HG03442 (cell line): ENCODE measurements around the gene F12.
"Not testable (repeated sequence)": the region's sequence is repeated elsewhere in the genome, so short reads cannot be mapped to it uniquely, and the experiment has no call there.

Experiments used
- ATAC-seq: cut with Tn5 transposase; IDR thresholded peaks from one replicate; pipeline ENCODE4 v1.9.1; 2021; ENCODE audit warnings: mild to moderate bottlenecking, moderate library complexity; ENCODE audit not compliant: unreplicated experiment

F12 gene

DNA sequence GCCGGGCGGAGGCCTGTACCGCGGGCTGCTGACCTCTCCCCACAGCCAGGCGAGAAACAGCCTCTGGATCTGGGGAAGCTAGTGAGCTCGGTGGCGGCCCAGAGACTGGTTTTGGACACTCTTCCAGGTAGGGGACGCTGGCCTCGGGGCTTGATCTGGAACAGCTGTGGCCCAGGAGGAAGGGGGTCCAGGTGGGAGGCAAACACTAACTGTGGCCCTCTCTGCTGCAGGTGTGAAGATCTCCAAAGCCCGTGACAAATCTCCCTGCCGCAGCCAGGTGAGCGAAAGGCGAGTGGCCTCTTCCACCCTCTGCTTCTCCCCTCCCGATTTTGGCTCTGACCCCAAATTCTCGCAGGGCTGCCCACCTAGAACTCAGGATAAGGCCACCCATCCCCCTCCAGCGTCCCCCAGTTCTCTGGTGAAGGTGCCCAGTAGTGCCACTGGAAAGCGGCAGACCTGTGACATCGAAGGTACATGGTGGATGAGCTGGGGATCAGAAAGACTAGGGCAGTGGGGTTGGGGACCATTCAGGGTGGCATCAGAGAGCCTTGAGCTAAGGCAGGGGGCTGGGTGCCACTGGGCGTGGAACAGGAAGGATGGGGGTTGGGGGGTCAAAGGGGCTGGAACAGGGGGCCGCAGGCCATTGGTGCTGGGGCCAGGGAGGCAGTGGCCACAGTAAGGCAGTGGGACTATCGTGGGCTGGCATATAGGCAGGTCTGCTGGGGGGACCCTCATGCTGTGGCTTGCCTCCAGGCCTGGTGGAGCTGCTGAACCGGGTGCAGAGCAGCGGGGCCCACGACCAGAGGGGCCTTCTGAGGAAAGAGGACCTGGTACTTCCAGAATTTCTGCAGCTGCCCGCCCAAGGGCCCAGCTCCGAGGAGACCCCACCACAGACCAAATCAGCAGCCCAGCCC is 38.0 kb downstream of the F12 start:
- no peak for ATAC-seq

DNA sequence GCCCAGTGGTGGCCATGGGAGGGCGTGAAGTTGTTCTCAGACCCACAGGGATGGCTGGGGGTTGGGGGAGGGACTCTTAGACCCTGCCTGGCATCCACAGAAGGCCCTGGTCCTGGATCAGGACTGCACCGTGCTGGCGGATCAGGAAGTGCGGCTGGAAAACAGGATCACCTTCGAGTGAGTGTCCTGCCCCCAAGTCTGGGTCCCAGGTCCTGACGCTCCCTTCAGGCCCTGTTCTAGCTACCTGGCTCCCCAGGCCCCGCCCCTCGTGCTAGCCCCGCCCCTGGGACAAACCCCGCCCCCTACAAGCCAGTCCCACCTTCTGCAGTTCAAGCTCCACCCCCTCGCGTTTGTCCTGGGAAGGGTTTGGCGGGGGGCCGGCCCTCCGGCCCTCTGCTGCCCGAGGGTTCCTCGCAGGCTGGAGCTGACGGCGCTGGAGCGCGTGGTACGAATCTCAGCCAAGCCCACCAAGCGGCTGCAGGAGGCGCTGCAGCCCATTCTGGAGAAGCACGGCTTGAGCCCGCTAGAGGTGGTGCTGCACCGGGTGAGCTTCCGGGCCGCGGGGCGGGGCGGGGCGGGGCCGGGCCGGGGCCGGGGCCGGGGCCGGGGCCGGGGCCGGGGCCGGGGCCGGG is 38.8 kb downstream of the F12 start:
- ATAC-seq = no peak

DNA sequence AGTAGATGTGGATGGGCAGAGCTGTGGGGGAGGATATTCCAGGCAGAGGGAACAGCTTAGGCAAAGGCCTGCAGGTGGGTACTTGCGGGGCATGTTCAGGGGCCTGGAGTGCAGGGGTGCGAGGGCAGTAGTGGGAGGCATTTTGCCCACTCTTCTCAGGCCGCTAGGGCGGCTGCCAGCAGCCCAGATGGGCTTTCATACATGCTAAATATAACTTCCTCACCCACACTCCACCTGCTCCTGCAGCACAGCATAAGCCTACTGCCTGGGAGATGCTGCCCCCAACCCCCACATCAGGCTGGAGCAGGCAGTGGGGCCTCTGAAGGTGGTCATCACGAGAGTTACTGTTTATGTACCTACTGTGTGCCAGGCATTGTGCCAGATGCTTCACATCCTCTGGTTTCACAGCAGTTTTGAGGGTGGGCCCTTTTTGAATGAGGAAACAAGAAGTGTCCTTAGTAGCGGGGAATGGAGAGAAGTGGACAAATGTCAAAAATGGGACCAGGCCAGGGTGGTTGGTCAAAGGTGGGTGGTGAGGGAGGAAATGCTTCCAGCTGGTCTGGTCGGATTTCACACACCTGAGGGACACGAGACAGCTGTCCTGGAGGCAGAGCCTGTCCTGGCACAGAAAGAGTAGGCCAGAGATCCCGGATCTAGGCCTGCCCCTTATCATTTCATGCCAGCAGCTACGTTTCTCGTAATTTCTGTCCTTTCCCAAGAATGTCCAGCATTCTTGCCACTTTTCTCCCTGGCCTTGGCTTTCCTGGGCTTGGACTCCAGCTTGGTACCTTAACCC is 39.5 kb downstream of the F12 start:
- no peak for ATAC-seq

DNA sequence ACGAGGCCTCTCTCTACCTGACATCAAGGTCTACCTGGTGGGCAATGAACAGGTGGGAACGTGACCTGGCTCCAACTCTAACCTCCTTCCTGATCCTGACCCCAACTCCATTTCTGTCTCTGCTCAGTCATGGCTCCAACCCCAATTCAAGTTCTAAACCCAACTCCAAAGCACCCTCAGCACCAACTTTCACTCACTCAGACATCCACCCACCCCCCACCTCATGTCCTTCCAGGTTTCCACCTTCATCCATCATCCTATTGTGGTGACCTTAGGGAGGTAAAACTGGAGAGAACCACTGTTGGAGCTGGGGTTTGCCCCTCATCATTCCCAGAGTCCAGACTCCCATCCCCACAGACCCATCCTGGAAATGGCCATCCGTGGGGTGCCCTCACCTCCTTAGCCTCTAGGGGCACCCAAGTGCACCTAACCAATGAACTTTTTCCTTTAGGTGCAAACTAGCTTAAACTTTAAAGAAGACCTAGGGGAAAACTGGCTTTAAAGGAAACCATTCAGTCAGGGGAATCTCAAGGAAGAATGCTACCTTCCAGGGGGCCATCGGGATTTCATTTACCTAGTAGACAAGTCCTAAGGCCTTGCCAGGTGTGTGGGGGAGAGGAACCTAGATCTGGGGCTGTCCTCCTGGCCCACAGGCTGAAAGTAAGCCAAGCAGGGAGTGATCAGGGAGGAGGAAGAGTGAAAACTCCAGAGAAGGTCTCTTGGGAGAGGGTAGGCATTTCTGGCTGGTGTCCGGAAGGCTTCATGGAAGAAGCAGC is 40.3 kb downstream of the F12 start:
- ATAC-seq = no peak

DNA sequence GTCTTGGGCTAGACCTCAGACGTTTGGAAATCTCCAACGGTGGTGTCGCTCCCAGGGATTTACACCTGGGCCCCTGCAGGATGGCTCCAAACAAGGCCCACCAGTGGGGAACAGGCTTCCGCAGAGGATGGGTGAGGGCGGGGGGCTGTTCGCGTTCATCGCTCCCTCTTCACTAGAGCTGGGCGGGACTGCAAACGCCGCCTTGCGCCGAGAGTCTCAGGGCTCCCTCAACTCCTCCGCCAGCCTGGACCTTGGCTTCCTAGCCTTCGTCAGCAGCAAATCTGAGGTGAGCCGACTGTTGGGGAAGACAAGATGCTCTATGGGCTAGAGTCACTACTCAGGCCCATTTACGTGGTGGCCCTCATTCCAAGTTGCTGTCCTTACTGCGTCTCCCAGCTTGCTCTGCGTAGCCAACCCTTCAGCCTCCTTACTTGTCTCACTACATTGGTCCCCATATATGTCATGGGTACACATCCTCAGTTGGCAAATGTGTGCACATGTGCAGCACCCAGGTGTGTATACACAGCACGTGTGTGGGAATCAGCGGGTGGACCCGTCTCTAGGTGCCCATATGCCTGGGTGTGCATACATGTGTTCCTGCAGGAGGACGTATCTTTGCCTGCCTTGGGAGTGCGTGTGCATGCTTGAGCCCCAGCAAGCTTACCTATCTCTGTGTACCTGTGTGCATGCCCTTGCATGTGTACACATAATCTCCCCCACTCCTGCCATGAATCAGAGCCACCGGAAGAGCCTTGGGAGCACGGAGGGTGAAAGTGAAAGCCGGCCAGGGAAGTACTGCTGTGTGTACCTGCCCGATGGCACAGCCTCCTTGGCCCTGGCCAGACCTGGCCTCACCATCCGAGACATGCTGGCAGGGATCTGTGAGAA is 41.1 kb downstream of the F12 start:
- no peak for ATAC-seq

DNA sequence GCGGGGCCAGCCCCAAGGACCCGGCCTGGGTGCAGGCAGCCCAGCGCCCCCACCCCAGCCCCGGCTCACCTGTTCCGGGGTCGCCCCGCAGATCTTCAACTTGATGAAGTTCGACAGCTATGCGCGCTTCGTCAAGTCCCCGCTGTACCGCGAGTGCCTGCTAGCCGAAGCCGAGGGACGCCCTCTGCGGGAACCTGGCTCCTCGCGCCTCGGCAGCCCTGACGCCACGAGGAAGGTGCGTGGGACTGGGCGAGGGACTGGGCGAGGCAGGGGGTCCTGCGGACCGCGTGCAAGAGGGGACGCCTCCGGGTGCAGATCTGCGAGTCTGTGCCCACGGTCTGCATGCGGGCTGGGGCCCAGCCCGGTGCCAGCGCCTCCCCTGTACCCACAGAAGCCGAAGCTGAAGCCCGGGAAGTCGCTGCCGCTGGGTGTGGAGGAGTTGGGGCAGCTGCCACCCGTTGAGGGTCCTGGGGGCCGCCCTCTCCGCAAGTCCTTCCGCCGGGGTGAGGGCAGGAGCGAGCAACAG is 42.0 kb downstream of the F12 start:
- no peak for ATAC-seq

DNA sequence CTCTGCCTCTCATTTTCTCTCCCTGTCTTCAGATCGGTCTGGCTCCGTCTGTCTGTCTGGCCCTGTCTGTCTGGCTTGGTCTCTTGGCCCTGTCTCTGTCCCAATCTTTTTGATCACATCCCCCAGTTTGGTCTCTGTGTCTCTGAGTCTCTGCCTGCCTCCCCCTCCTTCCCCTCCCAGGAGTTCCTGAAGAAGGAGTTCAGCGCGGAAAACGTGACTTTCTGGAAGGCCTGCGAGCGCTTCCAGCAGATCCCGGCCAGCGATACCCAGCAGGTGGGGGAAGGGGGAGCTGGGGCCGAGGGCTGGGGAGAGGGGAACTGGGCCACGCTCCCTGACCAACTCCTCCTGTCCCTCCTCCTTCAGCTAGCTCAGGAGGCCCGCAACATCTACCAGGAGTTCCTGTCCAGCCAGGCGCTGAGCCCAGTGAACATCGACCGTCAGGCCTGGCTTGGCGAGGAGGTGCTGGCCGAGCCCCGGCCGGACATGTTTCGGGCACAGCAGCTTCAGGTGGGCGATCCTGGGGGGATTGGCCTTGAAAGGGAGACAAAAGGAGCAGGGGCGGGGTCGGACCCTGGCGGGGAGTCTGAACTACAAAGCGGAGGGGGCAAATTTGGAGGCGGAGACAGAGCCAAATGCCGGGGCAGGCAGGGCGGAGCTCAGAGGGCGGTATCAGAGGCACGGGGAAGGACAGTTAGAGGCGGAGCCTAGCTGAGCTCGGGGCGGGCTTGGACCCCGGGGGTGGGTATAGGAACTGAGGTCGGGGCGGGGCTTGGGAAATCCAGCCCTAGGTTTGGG is 42.6 kb downstream of the F12 start:
- no peak for ATAC-seq

DNA sequence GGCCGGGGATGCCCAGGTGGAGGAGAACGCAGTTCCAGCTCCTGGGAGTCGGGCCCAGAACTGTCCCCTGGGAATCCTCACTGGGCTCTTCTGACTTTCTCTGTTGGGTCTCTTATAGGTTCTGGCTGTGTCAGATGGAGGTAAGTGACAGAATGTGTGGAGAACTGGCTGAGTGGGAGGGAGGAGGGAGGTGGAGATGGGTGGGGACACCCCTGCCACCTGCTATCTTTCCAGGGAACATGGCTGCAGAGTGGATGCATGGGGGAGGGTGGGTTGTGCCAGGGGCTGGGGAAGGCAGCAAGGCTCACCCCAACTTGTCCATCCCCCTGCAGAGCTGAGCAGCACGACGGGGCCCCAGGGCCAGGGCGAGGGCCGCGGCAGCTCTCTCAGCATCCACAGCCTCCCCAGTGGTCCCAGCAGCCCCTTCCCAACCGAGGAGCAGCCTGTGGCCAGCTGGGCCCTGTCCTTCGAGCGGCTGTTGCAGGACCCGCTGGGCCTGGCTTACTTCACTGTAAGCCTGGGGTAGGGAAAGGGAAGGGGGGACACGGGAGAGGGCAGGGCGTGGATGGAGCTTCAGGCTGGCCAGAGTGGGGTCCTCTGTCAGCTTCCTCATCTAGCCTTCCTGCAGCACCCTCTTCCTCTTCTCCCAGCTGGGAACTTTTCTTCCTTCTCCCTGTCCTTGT is 43.4 kb downstream of the F12 start:
- ATAC-seq = no peak

DNA sequence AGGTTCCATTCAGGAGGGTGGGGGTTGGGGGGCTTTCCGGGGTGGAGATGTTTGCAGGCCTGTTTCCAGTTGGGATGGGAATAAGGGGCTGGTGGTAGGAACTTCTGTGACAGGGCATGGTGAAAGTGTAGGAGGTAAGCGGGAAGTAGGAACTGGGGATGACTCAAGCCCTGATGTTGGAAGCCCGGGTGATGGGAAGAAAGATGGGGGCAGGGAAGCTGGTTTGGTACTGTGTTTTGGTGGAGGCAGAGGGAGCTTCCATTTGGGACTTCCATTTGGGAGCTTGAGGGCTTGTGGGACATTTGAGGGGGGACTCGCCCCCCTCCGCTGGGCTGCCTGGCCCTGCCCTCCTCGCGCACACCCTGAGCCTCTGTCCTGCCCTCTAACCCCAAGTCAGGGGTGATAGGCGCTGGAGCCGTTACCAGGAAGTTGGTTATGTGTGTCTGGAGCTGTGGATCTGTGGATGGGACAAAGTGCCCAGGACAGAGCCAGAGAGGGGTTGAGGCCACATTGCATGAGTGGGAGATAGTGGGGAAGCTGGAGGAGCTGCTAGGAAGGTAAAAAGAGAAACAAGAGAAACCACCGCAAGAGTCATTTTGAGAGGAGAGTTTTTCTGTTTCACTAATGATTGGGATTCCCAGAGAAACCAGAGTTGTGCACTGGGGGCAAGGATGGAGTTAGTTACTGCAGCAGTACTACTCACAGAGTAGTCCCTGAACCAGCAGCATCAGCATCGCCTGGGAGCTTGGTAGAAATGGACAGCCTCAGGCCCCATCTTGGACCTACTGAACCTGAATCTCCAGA is 45.0 kb downstream of the F12 start:
- ATAC-seq = no peak

DNA sequence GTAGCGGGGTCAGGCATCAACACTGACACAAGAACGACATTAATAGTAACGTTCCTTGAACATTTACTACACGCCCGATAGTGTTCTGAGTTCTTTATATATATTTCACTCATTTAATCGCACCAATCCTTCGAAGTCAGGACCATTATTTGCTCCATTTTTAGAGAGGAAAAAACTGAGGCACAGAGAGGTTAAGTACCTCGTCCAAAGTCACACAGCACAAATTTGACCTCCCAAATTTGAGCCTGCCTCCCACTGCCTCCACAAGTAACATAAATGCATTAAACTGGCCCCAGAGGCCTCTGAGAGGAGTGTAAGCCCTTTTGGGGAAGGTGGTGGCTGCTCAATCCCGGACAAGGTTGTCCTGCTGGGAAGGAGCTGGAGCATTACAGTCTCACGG is 45.8 kb downstream of the F12 start:
- no peak for ATAC-seq

DNA sequence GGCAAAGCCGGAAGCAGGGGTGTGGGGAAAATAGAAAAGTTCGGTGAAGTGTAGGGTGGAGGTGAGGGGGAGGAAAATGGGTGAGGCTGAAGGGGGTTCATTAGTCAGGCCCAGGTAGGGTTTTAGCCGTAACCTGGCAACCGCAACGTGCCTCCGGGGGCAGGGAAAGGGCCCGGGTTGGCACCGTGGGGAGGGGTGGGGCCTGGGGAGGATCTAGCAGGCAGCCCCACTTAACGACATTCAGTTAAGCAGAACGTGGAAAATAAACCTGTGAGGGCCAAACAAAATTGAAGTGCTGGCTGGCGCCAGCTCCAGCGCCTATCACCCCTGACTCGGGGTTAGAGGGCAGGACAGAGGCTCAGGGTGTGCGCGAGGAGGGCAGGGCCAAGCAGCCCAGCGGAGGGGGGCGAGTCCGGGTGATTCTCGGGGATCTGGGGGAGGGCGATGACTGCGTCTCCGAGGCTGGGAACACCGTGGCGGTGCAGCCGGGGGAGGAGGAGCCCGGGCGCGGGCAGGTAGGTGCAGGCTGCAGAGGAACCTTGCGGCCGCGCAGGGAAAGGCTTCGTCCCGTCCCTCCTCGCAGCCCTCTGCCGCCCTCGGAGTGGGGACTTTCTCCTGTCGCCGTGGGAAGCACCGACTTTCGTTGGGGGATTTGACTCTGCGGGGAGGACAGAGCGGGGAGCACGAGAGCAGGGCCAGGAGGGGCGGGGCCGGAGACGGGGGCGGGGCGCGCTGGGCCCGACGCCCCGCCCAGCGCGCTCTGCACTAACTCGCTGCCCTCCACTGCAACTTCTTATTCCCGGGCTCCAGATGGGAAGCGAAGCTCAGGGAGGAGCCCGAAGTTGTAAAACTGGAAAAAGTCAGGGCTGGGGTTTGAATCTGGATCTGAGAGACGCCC is 46.5 kb downstream of the F12 start:
- peak; percentile 33 for ATAC-seq

DNA sequence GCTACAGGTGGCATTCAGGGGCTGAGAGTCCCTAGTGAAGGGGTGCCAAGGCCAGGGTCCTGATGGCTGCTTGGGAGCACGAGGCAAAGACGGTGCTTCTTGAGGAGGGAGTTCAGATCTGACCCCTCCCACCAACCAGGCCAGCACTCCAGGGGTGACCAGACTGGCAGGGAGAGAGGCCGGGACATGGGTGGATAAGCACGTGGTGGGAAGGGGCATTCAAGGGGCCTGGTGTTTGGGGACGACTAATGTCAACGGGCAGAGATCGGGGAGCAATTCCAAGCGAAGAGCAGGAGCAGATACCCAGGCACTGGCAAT is 47.1 kb downstream of the F12 start:
- ATAC-seq = no peak

DNA sequence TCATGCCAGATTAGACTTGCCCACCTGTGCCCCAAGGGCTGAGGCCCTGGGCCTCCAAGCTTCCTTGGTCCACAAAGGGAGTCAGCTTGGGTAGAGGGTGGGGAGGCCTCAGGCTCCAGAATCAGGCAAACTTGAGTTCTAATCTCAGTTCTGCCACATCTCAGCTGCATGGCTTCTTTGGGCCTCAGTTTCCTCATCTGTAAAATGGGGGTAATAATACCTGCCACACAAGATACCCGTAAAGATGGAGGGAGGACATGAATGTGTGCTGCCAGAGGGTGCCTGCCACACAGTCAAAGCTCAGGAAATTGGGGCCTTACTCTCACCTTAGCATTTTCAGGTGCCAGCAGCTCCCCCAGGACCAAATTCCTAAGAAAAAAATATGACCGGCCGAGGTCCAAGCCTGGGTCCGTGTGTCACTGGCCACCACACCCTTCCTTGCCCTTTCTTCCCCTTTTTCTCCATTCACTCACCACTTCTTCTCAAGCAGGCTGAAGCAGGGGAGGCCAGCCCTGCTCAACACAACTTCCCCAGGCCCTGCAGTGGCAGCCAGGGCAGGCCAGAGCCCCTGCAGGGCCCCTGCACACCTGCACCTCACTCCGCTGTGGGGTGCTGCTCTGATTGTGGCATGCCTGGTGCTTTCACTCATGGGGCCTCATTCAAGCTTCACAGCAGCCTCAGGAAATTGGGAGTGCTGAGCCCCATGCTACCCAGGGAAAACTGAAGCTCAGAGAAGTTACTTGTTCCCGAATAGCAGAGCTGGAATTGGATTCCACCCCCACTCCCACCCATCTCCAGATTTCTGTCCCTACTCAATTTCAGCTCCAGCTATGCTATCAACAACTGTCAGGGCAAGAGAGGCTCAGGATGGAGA is 47.7 kb downstream of the F12 start:
- ATAC-seq = no peak

DNA sequence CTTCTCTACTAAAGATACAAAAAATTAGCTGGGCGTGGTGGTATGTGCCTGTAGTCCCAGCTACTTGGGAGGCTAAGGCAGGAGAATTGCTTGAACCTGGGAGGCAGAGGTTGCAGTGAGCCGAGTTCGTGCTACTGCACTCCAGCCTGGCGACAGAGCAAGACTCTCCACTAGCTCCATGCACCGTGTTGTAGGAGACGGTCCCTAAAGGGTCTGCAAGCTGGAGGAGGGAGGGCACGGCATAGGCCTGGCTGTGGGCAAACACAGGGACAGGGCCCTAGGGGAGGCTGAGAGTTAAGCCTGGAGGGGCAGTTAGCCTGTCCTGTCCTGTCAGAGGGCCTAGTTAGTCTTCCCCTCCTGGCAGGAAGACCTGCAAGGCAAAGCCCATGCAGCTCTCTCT is 48.6 kb downstream of the F12 start:
- not testable (repeated sequence) for ATAC-seq

DNA sequence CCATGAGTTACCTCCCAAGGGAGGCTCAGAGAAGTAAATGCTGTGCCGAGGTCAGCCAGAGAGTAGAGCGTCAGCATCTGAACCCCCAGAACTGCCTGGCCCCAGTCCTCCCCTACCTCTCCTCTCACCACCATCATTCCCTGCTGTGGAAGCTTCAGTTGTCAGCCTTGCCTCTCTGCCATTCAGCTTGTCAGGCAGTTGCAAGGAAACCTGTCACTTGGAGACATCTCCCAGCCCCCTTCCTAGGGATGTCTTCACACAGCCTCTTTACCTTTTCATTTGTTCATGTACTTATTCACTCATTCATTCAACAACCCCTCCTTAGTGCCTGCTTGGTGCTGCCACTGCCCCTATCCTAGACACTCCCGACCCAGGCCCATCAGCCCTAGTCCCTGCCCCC is 49.5 kb downstream of the F12 start:
- ATAC-seq = no peak

DNA sequence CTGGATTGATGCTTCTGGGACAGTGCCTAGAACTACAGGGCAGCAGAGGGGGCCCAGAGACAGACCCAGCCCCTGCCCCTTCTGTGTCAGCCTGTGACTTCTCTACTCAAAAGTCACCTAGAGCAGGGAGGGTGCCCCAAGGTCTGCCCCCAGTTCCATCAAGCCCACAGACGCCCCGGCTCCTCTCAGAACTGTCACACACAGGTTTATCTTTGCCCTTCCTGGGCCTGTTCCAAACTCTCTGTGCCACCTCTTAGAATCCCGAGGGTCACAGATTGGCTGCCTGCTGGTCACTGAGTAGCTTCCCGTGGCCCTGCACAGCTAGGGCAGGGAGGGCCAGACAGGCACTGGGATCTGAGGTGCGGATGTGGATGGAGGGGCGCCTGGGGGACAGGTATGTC is 49.9 kb downstream of the F12 start:
- ATAC-seq = no peak
